HuH-7.5 (cell line): ENCODE measurements around the gene WASF2.

ENCODE experiments used
- DNase-seq: peaks from one replicate; pipeline ENCODE4 v3.0.0; 2011; ENCODE audit warnings: low spot score

WASF2 gene

DNA sequence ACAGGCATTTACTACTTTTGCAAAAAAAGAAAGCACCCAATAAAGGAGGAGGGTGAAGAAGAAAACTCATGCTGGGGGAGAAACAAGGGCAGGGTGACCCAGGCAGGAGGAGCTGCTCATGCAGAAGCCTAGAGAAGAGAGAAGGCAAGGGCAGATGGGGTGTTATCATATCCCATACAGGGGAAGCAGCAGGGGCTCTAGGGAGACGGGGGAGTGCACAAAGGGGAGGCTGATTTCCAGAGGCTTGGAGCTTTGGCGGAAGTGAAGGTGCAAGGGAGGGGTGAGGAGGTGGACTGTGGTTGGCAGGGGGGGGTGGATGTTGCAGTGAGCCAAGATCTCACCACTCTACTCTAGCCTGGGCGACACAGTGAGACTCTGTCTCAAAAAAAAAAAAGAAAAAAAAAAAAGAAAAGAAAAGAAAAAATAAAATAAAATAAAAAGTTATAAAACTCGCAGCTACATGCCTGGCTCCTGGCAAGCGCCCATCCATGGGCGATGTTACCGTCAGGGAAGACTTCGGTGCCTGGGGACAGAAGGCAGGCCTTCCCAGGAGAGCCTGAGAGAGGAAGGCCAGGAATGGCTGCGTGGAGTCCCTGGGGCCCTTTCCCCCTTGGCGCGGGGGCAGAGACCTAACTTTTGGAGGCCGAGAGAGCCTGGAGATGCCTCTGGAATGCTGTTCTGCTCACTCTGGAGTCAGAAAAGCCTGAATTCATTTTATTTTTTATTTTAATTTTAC is 112.0 kb downstream of the WASF2 start:
- no peak for DNase-seq

DNA sequence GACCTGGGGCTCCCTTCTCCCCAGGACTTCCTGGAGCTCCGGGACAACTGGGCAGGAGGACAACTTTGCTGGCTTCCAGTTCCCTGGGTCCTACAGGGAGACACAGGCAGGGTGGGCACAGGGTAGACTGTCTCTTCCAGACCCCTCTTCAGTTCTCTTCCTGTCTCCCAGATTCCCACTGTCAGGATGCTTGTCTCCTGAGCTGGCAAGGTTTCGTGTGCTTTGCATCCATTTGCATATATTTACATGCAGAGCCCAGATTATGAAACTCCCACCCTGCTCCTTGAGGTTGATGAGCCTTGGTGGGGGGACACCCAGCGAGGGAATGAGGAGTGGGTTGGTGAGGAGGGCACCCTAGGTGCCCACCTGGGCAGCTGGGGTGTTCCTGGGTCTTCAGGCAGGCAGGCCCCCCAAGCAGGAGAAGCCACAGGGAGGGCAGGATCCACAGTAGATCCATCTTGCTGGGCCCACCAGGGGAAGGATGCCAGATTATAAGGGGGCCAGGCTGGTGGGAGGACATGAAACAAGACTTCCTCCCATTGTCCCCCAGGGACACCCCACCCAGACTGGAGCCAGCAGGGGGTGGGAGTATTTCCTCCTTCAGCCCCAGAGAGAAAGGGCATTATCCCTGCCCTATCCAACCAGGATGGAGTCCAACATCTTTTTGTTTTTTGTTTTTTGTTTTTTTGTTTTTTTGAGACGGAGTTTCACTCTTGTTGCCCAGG is 115.4 kb downstream of the WASF2 start, which contains the start of gene FCN3:
TSS of gene FCN3 (minus strand) at position 463 of the 725 bp plus-strand sequence. CDS start at position 457, 6 bp downstream.
- DNase-seq: no peak

DNA sequence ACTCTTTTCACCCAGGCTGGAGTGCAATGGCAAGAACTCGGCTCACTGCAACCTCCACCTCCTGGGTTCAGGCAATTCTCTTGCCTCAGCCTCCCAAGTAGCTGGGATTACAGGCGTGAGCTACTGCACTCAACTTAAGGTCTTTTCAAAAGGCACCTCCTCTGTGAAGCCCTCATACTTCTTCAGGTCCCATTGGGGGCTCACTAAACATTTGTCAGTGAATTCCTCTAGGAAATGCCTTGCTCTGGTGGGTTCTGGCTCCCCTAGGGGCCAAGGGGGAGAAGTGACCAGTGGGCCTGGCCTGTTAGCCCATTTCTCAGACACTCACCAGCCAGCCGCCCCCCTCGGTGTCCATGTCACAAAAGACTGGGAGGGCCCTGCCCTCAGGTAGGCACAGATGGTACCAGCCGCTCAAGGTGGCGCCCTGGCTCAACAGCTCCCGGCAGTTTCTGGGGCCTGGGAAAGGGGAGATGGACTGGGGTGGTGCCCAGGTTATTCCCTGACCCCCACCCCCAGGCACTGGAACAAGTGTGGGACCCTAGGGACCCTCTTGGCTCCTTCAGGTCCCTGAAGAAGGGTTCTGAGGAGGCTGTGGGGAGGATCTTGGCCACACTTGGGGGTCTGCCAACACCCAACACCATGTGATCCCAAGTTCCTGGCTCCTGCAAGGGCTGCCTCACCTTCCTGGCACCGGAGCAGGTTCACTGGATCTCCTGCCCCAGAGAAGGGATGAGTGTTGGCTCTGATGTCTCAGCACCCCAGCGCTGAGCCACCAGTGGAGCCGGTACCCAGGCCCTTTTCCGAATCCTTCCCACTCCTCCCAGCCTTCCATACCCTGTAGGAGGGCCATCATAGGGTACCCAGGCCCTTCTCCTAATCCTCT is 116.9 kb downstream of the WASF2 start:
- no peak for DNase-seq

DNA sequence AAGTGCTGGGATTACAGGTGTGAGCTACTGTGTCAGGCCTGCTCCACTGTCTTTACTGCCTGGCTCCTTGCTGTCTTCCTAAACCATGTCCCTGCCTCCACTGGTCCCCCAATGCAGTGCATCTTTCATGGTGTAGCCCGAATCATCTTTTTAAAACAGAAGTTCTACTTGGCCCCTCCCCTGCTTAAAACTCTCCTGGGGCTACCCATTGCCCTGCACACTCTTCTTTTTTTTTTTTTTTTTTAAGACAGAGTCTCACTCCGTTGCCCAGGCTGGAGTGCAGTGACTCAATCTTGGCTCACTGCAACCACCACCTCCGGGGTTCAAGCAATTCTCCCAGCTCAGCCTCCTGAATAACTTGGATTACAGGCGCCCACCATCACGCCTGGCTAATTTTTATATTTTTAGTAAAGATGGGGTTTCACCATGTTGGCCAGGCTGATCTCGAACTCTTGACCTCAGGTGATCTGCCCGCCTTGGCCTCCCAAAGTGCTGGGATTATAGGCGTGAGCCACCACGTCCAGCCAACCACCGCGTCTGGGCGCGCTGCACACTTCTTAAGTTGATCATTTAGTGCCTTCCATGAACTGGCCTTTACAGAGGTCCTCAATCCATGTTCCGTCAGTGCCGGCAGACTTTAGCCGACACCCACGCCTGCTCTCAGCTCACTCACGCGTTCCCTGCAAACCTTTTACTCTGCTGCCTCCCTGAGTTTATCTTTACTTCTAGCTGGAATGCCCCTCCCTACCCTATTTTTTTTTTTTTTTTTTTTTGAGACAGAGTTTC is 117.8 kb downstream of the WASF2 start:
- DNase-seq: no peak

DNA sequence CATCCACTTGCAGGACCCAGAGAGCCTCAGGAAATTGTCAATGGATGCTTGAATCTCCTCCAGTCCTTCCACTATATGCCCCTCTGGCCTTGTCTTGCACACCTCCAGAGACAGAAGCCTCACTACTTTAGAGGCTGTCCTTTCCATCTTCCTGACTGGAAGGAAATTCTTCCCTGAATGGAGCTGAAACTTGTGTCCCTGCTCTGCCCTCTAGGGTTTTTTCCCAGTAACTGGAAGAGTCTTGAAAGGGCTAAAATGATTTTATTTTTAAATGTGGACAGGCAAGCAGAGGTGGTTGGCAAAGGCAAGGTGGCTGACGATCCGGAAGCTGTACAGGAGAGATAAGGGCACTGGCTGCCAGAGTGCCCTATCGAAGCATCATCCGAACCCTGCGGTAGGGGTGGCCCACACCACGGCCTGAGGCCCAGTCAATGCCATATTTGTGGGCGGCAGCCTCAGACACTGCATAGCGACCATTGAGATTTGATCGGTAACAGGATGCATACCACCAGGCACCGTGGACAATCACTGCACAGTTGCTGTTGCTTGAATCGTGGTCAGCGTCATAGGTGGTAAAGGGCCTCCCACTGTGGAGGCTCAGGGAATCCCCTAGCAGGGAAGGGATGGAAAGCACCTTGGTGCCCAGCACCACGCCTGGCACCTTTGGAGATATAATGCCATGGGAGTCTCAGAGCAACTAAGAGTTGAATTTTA is 120.9 kb downstream of the WASF2 start:
- DNase-seq: no peak

DNA sequence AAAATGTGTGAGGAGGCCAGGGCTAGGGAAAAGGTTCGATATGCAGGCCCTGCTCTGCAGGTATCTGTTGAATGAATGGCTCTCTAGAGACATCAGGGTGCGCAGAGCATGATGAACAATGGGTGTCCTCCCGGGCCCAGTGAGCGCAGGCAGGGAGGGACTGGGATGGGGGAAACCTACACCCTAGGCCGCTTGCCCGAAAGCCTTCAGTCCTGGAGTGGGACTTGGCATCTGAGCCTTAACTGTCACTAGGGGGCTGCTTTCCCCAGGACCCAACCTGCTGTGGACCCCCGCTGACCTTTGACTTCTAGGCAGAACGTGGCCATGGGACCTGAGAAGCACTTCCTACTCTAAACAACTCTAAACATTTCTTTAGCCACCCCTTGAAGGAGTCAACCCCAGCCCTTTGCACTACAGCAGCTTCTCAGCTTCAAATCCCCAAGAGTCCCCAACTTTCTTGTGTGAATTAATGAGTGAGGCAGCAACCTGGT is 122.8 kb downstream of the WASF2 start:
- no peak for DNase-seq

DNA sequence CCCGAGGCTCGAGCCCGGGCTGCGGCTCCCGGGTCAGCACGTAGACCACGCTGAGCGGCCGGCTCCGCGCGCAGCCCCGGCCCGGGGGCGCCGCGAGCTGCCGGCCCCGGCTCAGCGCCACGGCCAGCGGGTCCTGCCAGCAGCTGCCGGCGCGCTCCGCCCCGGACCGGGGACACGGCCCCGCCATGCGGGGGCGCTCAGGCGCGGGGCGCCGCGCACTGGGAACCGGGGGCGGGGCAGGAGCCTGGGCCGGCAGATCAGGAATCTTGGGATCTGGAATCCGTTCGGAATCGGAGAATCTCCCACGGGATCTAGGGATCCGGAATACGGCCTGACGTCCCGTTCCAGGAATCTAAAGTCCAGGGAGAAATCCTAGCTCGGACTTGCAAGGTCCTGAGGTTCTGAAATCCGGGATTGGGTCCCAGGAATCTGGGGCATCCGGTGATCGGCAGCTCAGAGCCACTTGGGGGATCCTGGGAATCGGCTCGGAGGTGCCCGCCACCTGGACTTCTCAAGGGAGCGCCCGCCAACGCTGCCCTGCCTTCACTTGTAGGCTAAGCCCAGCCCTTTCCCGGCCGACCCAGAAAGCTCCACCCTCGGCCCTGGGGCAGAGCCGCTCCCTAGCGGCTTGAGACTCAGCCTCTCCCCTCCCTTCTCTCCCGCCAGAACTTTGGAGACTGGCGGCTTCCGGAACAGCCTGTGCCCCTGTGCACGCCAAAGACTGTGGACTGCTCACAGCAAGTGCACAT is 123.4 kb downstream of the WASF2 start, which contains the start of gene MAP3K6:
TSS of gene MAP3K6 (minus strand) at position 551 of the 749 bp plus-strand sequence. CDS start at position 187, 364 bp downstream.
- DNase-seq: peak; percentile 88

DNA sequence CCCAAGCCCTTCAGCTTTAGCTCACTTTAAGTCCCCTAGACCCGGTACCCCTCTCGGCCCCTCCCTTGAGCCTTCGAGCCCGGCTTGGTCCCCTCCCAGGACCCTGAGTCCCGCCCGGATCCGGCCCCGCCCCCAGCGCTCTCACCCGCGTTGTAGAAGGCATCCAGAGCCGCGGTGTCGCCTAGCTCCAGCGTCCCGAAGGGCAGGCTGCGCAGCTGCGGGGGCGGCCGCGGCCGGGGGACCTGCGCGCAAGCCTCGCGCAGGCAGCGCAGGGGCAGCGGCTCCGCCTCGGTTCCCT is 123.9 kb downstream of the WASF2 start:
- DNase-seq: peak; percentile 89

DNA sequence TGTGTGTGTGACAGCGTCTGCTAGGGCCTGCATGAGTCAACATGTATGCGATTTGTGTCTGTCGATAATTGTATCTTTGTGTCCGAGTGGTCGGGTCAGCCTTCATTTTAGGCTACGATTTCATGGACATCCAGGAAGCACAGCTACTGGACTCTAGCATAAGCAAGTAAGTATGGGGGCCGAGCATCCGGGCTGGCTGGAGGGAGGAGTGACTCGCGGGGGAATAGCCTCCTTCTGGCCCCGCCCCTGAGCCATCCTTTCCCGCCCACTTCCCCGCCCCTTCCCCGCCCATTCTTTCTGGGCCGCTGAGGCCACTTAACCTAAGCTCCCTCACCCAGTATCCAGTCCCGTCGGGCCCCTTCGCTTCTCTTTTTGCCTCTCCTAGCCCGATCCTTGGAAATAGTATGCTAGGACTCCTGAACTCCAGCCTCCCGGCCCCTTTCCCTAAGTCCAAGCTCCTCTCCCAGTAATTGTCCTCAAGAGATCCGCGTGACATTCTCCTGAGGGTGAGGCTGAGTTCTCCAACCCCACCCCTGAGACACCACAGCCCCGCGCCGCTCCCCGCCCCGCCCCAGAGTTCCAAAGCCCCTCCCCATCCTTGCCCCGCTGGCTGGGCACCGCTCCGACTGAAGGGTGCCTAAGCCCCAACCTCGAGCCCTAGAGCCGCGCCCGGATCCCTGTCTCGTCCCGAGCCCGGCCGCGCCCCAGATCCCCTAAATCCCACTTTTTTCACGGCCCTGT is 124.4 kb downstream of the WASF2 start:
- DNase-seq: peak; percentile 93

DNA sequence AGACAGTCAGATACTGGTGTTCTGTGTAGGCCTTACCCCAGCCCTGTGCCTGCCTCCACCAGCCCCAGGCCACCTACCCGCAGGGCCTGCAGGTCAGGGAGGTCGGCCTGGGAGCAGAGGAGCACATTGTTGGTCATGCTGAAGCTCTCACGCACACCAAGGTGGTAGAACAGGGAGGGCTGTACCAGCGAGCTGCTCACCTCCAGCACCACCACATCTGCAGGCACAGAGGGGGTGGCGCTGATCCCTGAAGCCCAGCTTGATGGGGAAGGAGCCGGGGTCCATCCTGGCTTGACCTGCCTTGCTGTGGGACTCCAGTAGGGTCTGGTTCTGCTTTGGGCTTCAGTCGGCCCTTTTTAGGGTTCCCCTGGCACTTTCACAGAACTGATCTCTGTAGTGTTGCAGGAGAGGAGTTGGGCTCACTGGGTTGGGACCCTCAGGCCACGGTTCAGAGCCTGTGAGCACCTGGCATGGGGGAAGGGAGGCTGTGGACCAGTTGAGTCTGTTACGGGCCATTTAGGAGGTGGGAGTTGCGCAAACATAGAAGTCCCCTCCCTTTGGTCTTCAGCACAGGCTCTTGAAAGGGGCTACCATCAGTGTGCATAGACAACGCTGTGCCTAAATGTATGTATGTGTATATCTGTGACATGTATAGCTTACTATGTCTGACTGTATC is 125.1 kb downstream of the WASF2 start:
- DNase-seq: no peak

DNA sequence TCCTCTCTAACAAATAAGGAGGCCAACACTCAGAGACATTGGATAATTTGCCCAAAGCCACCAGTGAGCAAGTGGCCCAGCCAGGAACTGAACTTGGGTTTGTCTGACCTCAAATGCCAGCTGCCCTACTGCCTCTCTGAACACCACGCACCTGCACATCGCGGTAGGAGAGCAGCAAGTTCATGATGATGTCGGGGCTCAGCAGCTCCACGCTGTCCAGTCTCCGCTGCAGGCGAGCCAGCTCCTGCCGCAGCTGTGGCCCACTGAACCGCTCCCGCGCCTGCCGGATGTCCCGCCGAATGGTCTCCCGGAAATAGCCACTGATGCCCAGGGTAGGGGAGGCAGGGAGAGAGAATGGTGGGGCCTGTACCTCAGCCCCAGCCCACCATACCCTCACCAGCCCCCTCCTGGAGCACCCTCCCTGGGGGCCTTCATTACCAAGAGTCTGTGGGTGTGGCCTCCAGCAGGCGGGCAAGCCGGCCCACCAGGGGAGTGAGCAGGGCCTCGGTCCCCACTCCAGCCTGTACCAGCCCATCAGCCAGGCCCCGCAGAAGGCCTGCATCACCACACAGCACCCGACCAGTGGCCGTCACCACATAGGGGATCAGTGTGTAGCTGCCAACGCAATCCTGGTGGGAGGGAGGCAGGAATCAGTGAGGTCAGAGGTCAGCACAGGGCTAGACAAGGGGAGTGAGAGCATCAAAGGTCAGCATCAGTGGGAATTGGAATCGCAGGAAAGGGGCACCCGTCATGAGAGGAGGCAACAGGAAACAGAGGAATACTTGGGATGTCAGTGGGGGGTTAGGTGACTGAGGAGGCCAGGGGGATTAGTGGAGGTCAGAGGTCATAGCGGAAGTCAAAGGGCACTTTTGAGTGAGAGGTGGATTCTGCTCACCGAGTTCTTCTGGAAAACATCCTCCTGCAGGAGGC is 125.9 kb downstream of the WASF2 start:
- DNase-seq: no peak

DNA sequence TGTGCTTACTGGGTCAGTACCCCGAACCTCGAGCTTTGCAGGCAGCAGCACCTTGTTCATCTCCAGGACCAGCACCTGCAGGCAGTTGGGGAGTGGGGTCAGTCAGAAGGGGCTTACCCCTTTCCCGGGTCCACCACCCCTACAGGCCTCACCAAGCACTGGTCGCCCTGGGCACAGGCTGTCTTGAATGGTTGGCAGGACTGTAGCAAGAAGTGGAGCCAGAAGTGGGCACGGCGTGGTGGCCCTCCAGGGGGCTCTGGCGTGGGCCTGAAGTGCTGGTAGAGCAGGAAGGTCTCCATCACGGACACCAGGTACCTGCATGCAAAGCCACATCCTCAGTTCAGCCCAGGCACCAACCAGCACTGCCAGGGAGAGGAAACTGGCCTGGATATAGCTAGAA is 128.4 kb downstream of the WASF2 start:
- no peak for DNase-seq

DNA sequence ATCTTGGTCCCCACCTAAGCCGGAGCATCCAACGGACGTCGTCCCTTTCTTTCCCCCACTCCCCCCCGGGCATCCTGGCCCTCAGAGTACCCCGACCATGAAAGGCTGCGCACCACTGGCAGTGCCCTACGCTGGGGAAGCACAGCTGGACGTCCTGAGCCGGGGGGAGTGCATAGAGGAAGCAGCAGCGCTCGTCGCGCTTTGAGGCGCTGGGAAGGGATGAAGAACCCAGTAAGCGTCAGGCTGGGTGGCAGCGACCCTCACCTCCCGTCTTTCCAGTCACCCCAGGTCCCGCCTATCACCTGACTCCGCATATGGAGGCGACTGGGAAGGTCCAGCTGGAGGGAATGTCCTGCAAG is 128.9 kb downstream of the WASF2 start:
- no peak for DNase-seq

DNA sequence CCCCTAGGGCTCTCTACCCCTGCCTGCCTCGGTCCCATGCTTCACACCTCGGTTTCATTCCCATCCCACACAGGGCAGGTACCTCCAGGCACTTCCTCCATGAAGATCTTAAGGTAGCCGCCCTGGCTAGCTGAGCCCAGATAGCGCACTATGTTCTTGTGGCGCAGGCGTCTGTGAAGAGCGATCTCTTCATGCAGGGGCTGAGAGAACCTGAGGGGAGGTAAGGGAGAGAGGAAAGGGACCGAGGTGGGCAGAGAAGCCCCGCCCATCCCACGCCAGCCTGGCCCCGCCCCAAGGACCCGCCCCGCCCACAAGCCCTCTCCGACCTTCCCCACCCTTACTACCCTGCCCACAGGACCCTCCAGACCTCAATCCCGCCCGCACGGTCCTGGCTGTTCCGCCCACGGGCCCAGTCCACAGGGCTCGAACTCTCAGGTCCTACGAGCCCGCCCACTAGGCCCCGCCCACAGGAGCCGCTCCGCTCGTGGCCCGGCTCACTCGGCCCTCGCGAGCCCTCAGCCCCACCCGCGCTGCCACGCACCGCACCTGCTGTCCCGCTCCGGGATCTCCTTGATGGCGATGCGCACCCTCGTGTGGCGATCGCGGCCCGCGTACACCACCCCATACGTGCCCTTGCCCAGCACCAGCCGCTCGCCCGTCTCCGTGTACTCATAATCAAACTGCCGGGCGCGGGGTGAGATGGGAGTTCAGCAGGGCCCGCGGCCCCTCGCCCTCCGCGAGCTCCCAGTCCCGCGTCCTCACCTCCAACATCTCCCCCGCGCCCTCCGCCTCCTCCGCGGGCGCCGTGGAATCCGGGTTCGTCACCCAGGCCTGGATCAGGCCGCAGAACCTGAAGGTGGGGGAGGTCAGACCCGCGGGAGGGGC is 129.6 kb downstream of the WASF2 start:
- DNase-seq: no peak

DNA sequence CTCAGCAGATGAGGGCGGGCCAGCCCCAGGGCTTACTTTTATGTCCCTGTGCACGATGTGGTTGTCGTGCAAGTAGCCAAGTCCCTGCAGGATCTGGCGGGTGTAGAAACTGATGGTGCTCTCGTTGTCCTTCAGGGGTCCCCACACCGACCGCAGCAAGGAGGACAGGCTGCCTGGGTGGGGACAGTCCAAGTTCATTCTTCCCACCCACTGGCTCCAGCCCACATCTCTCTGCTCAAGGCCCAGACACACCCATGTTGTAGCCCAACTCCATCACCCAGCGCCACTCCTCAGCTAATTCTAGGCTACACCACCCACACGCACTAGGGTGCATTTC is 130.2 kb downstream of the WASF2 start:
- no peak for DNase-seq

DNA sequence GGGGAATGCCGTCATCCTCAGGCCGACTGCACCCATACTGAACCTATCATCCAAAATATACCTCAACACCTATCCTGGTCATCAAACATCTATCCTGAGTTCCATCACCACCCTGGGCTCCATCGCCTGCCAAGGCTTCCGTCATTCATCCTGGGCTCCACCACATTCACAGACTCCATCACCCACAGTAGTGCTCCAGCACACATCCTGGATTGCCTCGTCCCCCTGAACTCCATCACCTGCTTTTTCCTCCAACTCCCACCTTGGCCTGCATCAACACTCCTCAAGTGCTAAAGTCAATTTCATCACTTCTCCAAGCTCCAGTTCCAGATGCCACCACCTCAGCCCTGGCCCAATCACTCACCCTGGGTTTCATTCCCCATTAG is 131.0 kb downstream of the WASF2 start:
- DNase-seq: no peak
